ENCODE measurements around the gene PIP5K1A. TPM values are rescaled to one million over a fixed set of nuclear protein-coding genes. Genes with fewer than 3 reads are reported as not detected.

PIP5K1A gene
- total RNA-seq, result 58.6 TPM

DNA sequence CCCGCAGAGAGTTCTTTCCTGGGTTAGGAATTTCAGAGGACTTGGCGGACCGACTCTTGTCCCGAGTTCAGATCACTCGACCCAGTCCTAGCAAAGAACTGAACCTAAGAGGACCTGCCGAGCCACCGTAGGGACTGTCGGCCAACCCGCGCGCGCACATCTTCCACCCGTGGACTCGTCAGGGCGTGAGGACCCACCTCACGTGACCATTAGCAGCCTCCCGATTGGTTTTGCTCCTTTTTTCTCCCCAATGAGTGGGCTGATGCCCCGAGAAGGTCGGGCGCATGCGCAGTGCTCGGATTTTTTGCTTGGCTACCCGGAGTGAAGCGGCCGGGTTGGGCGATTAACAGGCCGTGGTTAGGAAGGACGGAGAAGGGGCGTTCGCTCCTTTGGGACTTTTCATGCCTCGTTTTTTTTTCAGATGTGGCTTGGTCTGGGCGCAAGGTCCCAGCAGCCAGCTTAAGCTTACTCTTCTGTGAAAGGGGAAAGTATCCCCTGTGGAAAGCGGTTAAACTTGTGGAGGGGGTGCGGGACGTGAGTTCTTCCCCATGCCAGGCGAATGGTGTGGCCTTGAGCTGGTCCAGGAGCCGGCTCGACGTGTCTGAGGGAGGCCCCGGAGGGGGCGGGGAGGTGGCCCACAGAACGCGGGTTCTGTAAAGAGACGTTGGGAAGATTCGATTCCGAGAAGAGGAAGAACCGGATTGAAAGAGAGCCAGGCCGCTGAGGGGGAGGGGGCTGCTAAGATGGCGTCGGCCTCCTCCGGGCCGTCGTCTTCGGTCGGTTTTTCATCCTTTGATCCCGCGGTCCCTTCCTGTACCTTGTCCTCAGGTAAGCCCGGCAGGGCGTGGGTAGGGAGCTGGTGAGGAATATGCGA is at the start of gene PIP5K1A:
PIP5K1A (plus strand) TSS at position 299 of the 874 bp plus-strand sequence; CDS start at position 744, 445 bp downstream.

GRCh38 chr1:151156515-151156819 is 41.9 kb upstream of the PIP5K1A start, which contains the start of gene TNFAIP8L2:
Gene TNFAIP8L2 (plus strand): TSS chr1:151156649. CDS start chr1:151158698, 2,049 bp downstream.

GRCh38 chr1:151165738-151166504 is 32.4 kb upstream of the PIP5K1A start, which contains the start of the genes LYSMD1 and SCNM1:
Gene LYSMD1 (minus strand): TSS chr1:151165902. CDS start chr1:151165258, 644 bp downstream.
Gene SCNM1 (plus strand): TSS chr1:151166144. CDS start chr1:151166153, 9 bp downstream.

GRCh38 chr1:151175863-151176262 is 22.5 kb upstream of the PIP5K1A start, which contains the start of gene TMOD4:
Gene TMOD4 (minus strand): TSS chr1:151175981. CDS start chr1:151174875, 1,106 bp downstream.

GRCh38 chr1:151189637-151190445 is 8.5 kb upstream of the PIP5K1A start, which contains the start of gene VPS72:
Gene VPS72 (minus strand): TSS chr1:151190197. CDS start chr1:151190121, 76 bp downstream.

DNA sequence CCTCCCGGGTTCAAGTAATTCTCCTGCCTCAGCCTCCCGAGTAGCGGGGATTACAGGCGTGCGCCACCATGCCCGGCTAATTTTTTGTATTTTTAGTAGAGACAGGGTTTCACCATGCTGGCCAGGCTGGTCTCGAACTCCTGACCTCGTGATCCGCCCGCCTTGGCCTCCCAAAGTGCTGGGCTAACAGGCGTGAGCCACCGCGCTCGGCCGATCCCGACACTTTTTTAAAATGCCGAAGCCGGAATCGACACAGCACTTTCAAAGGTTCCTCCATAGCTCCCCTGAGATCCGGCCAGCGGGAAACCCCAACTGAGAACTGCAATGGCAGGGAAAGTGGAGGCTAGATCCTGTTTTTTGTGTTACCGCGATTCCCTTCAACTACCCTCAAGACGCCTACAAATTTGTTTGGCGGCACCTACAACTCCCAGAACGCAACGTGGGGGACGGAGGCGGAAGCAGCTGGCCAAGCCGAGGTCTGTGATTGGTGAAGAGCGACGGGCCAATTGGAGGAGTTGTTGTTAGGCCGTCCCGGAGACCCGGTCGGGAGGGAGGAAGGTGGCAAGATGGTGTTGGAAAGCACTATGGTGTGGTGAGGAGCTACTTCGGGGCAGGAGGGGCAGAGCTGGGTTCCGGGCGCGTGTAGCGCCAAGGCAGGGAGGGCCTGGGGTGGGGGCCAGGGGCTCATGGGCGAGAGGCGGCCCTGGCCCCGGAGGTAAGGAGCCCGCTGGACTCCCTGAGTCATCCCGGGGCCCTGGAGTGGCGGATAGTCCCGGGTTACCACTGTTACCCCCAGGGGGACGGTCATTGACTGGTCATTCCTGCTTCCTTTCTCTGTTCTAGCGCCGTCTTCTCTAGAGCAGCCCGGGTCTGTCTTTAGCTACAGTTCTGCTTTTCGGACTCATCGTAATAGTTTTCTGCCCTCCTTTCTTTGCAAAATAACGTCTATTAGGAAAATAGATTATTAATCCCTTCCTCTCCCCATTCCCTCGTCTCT is 56.2 kb downstream of the PIP5K1A start, which contains the start of gene PSMD4:
PSMD4 (plus strand) TSS at position 518 of the 997 bp plus-strand sequence; CDS start at position 567, 49 bp downstream.

DNA sequence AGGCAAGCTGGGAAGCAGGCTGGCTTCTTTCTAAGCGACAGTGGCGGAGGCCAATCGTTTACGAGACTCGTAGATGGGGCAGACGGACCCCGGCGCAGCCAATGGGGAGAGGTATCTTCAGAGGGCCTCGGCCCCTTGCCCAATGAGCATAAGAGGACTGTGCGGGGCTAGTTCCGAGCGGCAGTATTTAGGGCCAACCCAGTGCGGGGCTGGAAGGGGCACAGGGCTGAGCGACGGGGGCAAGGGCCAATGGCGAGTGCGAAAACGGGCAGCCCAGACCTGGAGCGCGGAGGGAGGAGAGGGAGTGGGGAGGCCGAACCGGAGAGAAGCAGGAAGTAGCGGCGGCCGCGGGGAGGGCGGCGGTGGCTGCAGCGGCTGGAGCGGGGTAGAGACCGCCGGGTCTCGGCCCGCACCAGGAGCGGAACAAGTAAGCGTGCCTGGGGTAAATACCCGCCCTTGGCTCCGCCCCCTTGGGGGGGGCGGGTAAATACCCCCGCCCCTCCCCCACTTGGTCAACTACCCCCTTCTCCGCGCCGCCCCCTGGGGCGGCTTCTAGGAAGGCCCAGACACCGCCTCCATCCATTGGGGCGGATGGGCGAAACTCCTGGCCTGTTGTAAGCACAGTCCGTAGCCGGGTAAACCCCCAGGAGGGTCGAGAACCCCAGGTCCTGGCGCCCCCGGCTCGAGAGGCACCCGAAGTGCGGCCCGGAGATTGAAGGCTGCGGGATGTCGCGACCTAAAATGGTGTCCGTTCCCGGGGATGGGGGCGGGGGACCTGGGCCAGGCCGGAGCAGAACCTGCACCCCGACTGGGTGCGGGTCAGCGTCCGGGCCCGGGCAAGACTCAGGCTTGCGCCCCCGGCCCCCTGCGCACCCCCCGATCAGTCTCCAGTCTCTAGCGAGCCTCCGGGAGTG is 83.9 kb downstream of the PIP5K1A start, which contains the start of gene ZNF687:
ZNF687 (plus strand) TSS at position 331 of the 914 bp plus-strand sequence. CDS start 3,993 bp downstream, outside the sequence.

Other genes with a start within 250 kb of the PIP5K1A start
- 56.1 TPM for gene CERS2, start 223.7 kb upstream of the PIP5K1A start, total RNA-seq
- not detected for gene ANXA9, start 216.3 kb upstream of the PIP5K1A start, total RNA-seq
- 18.2 TPM for gene MINDY1, start 191.7 kb upstream of the PIP5K1A start, total RNA-seq
- 25.8 TPM for gene PRUNE1, start 190.1 kb upstream of the PIP5K1A start, total RNA-seq
- gene BNIPL, start 162.0 kb upstream of the PIP5K1A start, total RNA-seq, result 0.23 TPM
- gene C1orf56, start 150.8 kb upstream of the PIP5K1A start, total RNA-seq, result 3.0 TPM
- gene CDC42SE1, start 138.9 kb upstream of the PIP5K1A start, total RNA-seq, result 36.4 TPM
- gene MLLT11, start 138.2 kb upstream of the PIP5K1A start, total RNA-seq, result 86.0 TPM
- 12.9 TPM for gene GABPB2, start 127.8 kb upstream of the PIP5K1A start, total RNA-seq
- gene SEMA6C, start 51.9 kb upstream of the PIP5K1A start, total RNA-seq, result 18.9 TPM
- 2.3 TPM for gene TNFAIP8L2, start 41.9 kb upstream of the PIP5K1A start, total RNA-seq
- gene LYSMD1, start 32.6 kb upstream of the PIP5K1A start, total RNA-seq, result 18.5 TPM
- 27.9 TPM for gene SCNM1, start 32.4 kb upstream of the PIP5K1A start, total RNA-seq
- gene TMOD4, start 22.6 kb upstream of the PIP5K1A start, total RNA-seq, result not detected
- gene VPS72, start 8.4 kb upstream of the PIP5K1A start, total RNA-seq, result 68.5 TPM
- gene PSMD4, start 56.2 kb downstream of the PIP5K1A start, total RNA-seq, result 113 TPM
- 9.7 TPM for gene ZNF687, start 83.7 kb downstream of the PIP5K1A start, total RNA-seq
- 35.3 TPM for gene PI4KB, start 128.9 kb downstream of the PIP5K1A start, total RNA-seq
- gene RFX5, start 148.7 kb downstream of the PIP5K1A start, total RNA-seq, result 32.8 TPM
- gene SELENBP1, start 174.2 kb downstream of the PIP5K1A start, total RNA-seq, result 12.7 TPM
- gene PSMB4, start 201.0 kb downstream of the PIP5K1A start, total RNA-seq, result 312 TPM

All from diencephalon (tissue), 1 donor.